Right cardiac atrium (tissue), 5 donors: ENCODE data around the gene IQSEC1. TPM values are rescaled to one million over a fixed set of nuclear protein-coding genes. Genes with fewer than 3 reads are reported as not detected.

ENCODE experiments used
- ATAC-seq, 2 donors: fragments of 200-7000 bp; cut with Tn5 transposase; one replicate each; pipeline versions ENCODE4 v1.8.0 to v1.9.1; 2020; ENCODE audit warnings: moderate library complexity in 2 of 2, mild to moderate bottlenecking in 1 of 2
- DNase-seq, 3 donors: peaks; one replicate each; pipeline ENCODE4 v3.0.0-alpha.2; 2020
- H3K27ac ChIP-seq: one replicate; pipeline ENCODE4 v1.5.1; 2013; ENCODE audit warnings: mild to moderate bottlenecking, low read length, control low read depth, moderate library complexity
- H3K27me3 ChIP-seq: one replicate; pipeline ENCODE4 v1.6.1; 2013; ENCODE audit not compliant: control insufficient read depth, insufficient read depth
- H3K4me1 ChIP-seq: one replicate; pipeline ENCODE4 v1.6.1; 2013; ENCODE audit warnings: low read length; ENCODE audit not compliant: control insufficient read depth, insufficient read depth
- H3K4me3 ChIP-seq: one replicate; pipeline ENCODE4 v1.5.1; 2013; ENCODE audit warnings: low read length, control low read depth
- H3K9me3 ChIP-seq: one replicate; pipeline ENCODE4 v1.6.1; 2013; ENCODE audit warnings: low read length; ENCODE audit not compliant: control insufficient read depth
- WGBS: extraction: QIAGEN DNeasy Blood & Tissue Kit; methylation state at CpG from one replicate; pipeline ENCODE4 v1.1.7; 2013; 5-methylcytosine and 5-hydroxymethylcytosine counted together
- intact Hi-C, 4 donors: fragments of 100-400 bp; cut with DNase I; formaldehyde crosslinking; loops; one replicate each; pipeline versions ENCODE4 v1.11.0 to v1.14.0; 2022 to 2023
- long read RNA-seq, 4 donors: library from polyadenylated mRNA; unstranded; transcript quantifications; one replicate each; pipeline ENCODE4 v2.0.0, GENCODE V29; 2020 to 2021
- polyA plus RNA-seq: library from polyadenylated mRNA; stranded (reverse); fragments of 200-250 nt; gene quantifications from one replicate; pipeline ENCODE4 v1.2.3, GENCODE V29; 2013
- total RNA-seq, 4 donors: library from RNA; stranded (reverse); fragmentation: NEBNext Ultra II Directional; extraction: Animal tissue kit (Norgen Biotek cat#: 25700); gene quantifications; one replicate each; pipeline ENCODE4 v1.2.1, GENCODE V29; 2021
- donor health status: healthy with polysubstance abuse.
- donor health status: DM: no; HTN: yes; CAD: no.
- donor health status: DM: no; HTN: no; CAD: no.
- donor health status: DM: no; HTN: yes; CAD: no; lungs with severe emphysema.
- donor health status: DM: yes; HTN: yes; CAD: no.

IQSEC1 gene
- total RNA-seq (10 to 100 TPM; 51.4 to 72.6 (median 66.4) TPM), polyA plus RNA-seq (31.1 TPM)
- long read RNA-seq, donor 1, partial matches to known transcripts: 132 of 144 reads
- long read RNA-seq, donor 1, other reads (novel, unspliced or antisense): 12 of 144 reads
- long read RNA-seq, donor 2, partial matches to known transcripts: 40 of 46 reads
- long read RNA-seq, donor 2, other reads (novel, unspliced or antisense): 6 of 46 reads
- long read RNA-seq, donor 3, partial matches to known transcripts: 315 of 321 reads
- long read RNA-seq, donor 3, other reads (novel, unspliced or antisense): 6 of 321 reads
- long read RNA-seq, donor 4, partial matches to known transcripts: 33 of 34 reads
- long read RNA-seq, donor 4, other reads (novel, unspliced or antisense): 1 of 34 reads

DNA sequence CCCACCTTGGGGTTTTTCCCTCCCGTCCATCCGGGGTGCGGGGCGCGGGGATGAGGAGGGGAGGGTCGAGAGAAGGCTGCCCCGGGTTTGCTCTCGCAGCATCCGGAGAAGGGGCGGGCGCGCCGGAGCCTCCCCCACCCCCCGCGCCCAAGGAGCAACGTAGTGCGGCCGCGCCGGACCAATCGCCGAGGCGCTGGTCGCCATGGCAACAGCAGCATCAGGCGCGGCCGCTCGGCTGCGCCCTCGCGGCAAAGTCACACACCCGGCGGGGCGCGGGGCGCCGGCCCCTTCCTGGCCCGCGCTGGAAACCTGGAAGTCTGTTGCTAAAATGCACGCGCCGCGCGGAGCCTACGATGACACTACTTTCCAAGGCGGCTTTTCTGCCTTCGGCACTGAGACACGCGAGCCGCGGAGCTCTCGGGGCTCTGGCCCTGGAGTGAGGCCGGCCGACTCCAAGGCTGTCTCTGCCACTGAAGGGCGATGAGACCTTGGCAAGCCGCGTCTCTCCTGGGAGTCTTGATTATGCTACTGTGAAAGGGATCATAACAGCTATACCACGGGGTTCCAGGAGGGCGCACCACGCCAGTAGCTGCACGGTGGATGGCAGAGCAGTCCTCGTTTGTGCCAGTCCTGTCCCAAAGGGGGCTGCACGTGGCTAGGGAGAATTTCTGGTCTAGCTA lies at the start of gene IQSEC1:
IQSEC1 (minus strand) TSS at position 104 of the 680 bp plus-strand sequence. CDS start 415 bp downstream, outside the sequence.
- no peak within 1 kb of the TSS for H3K4me3 ChIP-seq
- DNase-seq: peak; percentile 72 to 90 (median 88)
- 6% methylated on average over 63 of the region's 63 CpGs for WGBS
- no peak within 1 kb of the TSS for H3K27ac ChIP-seq
- ATAC-seq: peak; percentile 36 to 54
- no peaks in the 10 kb centered on the region for H3K27me3 ChIP-seq
- H3K4me1 ChIP-seq: peaks cover 5% of the 10 kb centered on the region
- intact Hi-C loops: no loop called here
- H3K9me3 ChIP-seq: no peaks in the 10 kb centered on the region

DNA sequence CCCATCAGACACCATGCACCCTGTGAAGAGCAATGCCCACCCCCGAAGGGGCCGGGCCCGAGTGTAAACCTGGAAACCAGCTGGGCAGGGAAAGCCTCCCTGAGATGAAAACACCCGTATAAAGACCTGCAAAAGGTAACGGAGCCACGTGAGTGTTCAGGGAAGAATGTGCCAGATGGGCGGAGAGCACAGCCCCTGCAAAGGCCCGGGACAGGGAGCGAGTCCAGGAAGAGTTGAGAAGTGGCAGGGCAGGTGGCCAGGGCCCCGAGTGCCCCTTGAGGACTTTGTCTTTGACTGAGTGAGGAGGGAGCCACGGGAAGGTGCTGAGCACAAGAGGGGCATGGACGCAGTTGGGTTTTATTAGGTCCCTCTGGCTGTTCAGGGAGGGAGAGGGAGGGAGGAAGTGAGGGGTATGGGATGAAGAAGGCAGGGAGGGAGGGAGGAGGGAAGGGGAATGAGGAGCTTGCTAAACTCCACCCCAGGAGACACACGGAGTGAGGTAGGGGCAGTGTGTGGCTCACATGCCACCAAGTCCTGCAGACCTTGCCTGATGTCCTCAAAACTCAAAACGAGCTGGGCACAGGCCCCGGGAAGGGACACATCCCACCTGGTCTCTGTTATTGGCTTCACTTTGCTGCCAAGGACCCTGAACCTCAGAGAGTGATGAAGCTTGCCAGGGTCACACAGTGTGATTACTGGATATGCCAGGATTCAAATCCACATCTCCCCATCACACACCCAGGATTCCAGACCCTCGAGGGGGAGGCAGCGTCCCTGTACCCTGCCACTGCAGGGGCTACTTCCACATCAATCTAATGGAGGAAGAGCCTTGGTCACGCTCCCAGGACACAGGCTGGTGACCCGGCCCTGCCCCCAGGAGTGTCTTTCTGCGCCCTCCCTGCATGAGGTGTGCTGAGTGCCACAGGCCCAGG lies 49.1 kb upstream of the IQSEC1 start:
- DNase-seq (peak in 1 of 3 donors; percentile 37), ATAC-seq (no peak)
- no peaks in the 10 kb centered on the region for H3K27me3 ChIP-seq
- H3K9me3 ChIP-seq: no peaks in the 10 kb centered on the region
- 71% methylated on average over 20 of the region's 20 CpGs for WGBS
- H3K4me3 ChIP-seq: no peak overlapping the region
- no peak overlapping the region for H3K27ac ChIP-seq
- no peaks in the 10 kb centered on the region for H3K4me1 ChIP-seq
- intact Hi-C loops: no loop called here

DNA sequence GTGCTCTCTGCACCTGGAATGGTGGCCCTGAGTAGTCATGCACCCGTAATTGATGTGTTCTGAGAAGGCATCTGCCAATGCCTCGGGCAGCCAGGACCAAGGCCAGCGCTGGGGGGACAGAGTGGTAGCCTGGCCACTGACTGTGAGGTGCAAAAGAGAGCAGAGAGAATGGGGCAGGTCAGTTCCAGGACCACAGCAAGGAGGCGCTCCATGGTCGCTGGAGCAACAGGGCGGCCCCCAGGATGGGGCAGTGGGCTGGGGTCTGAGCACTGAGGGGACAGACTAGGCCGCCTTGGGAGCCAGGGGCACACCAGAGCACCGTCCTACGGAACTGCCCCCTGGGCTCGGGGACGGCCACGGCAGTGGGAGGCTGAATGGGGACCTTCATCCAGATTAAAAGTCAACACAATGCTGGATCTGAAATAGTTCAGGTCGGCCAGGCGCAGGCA lies 48.3 kb upstream of the IQSEC1 start:
- ATAC-seq: no peak
- intact Hi-C loops: no loop called here

DNA sequence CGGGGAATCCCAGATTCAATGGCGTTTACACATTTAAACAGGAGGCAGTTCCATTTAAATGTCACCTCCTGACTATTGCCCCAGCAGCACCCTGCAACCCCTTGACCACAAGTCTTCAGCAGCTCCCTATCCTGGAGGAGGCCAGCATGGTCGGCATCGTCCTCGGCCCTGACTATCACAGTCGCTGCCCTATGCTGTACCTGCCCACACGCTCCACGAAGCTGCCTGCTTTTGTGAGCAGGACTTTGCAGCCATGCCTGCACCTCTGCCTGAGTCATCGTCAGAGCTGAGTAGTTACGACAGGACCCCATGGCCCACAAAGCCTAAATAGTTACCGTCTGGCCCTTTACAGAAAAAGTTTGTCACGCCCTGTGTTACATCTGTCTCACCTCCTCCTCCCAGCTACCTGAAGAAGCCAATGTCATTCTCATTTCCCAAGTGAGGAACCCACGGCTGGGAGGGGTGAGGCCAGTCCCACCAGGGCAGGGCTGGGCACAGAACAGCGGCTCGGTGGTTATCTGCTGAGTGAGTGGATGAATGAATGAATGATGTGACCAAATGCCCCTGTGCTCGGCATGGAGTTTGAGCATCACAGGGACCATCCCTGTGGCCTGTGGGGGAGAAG lies 47.8 kb upstream of the IQSEC1 start:
- DNase-seq (peak in 1 of 3 donors; percentile 27), ATAC-seq (no peak)
- Histone ChIP-seq H3K9me3 (no peaks in the 10 kb centered on the region), H3K4me1 (no peaks in the 10 kb centered on the region), H3K27ac (no peak overlapping the region), H3K4me3 (no peak overlapping the region), H3K27me3 (no peaks in the 10 kb centered on the region)
- 88% methylated on average over 16 of the region's 16 CpGs for WGBS
- intact Hi-C loops: no loop called here

More for the DNA sequence above, 48.3 kb upstream of the IQSEC1 start:
- H3K4me3 ChIP-seq: no peak overlapping the region
- WGBS: 79% methylated on average over 14 of the region's 14 CpGs
- H3K9me3 ChIP-seq: no peaks in the 10 kb centered on the region
- no peak overlapping the region for H3K27ac ChIP-seq
- DNase-seq: peak in 1 of 3 donors; percentile 34
- H3K4me1 ChIP-seq: no peaks in the 10 kb centered on the region
- H3K27me3 ChIP-seq: no peaks in the 10 kb centered on the region

DNA sequence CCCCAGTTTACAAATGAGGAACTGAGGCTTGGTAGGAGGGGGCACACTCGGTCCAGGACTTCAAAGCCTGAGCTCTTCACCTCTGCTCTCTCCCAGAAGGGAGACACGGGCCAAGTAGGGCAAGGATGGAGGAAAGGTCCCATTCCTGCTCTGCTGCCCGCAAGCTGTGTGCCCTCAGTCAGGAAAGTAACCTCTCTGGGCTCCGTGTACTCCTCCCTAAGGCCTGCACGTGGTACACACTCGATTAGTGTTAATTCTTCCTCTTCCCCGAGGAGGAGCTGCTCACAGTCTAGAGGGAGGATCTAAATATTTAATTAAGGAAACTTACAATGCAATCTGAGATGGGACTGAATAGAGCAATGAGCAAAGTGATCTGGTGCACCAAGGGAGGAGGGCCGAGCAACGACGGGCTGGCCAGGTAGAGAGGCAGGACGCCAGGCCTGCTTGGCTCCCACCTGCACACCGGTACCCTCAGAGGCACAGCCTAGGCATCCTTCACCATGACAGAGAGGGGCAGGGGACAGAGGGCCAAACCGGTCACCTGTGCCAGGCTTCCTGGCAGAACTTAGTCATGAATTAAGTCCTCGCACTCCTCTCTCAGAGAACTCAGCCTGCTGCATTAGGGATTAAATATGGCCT lies 47.2 kb upstream of the IQSEC1 start:
- DNase-seq (peak in 1 of 3 donors; percentile 37), ATAC-seq (no peak)
- Histone ChIP-seq H3K9me3 (no peaks in the 10 kb centered on the region), H3K27ac (no peak overlapping the region), H3K4me1 (no peaks in the 10 kb centered on the region), H3K27me3 (no peaks in the 10 kb centered on the region), H3K4me3 (no peak overlapping the region)
- intact Hi-C loops: no loop called here
- WGBS: 82% methylated on average over 14 of the region's 14 CpGs

DNA sequence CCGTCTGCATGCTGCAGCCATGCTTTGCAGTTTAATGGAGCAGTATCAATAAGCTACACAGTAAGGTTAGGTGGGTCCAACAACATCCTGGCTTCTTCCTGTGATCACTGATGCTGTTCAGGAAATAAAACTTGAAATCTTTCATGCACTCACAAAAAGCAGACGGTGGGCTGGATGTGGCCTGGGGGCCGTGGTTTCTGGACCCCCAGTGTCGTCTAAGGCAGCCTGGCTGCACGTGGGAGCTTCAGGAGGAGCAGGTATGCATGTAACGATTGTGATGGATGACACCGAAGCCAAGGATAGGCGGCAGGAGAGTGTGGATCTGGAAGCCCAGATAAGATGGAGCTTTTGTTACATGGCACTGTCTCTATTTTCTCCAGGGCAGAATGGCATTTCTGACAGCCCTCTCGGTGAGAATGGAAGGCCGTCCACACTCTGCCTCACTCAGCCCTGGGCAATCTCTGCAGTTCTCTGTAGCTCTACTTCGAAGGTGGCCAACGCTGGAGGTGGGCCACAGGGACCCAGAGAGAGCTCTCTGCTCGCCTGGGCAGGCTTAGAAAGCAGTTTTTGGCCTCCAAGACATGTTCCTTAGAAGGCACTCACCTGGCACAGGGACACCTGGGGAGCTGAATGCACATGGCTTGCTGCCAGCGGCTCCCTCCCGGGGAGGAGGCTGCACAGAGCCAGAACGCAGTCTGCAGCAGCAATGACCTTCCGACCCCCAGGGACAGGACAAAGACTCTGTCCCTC lies 46.4 kb upstream of the IQSEC1 start:
- no peaks in the 10 kb centered on the region for H3K27me3 ChIP-seq
- no peaks in the 10 kb centered on the region for H3K9me3 ChIP-seq
- WGBS: 56% methylated on average over 17 of the region's 17 CpGs
- DNase-seq (peak in 1 of 3 donors; percentile 35), ATAC-seq (no peak)
- intact Hi-C loops: no loop called here
- no peak overlapping the region for H3K4me3 ChIP-seq
- H3K4me1 ChIP-seq: no peaks in the 10 kb centered on the region
- no peak overlapping the region for H3K27ac ChIP-seq

DNA sequence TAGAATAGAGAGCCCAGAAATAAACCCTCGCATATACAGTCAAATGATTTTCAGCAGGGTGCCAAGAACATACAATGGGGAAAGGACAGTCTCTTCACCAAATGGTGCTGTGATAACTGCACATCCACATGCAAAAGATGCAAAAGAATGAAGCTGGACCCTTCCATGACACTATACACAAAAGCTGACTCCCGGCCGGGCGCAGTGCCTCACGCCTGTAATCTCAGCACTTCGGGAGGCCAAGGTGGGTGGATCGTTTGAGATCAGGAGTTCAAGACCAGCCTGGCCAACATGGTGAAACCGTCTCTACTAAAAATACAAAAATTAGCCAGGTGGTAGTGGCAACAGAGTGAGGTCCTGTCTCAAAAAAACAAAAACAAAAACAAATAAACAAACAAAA lies 43.2 kb upstream of the IQSEC1 start:
- H3K27ac ChIP-seq: no peak overlapping the region

DNA sequence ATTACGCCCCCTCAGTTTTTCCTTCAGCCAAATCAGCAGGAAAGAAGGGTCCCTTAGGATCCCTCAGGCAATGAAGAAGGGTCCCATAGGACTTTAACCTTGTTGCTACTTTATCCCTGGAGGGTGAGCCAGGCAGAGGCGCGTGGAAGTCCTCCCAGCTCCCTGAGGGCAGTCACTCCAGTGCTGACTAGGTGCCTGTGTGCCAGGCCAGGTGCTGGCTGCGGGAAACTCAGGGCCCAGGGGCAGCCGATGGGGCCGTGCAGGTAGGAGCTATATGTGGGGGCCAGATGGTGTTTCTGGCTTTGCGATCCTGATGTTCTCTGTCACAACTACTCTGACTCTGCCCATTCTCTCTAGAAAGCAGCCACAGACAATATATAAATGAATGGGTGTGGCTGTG lies 42.8 kb upstream of the IQSEC1 start:
- Histone ChIP-seq H3K4me3 (no peak overlapping the region), H3K4me1 (no peaks in the 10 kb centered on the region), H3K9me3 (no peaks in the 10 kb centered on the region), H3K27me3 (no peaks in the 10 kb centered on the region), H3K27ac (no peak overlapping the region)
- intact Hi-C loops: no loop called here
- ATAC-seq (no peak), DNase-seq (peak in 1 of 3 donors; percentile 33)
- 87% methylated on average over 7 of the region's 7 CpGs for WGBS

More for the DNA sequence above, 43.2 kb upstream of the IQSEC1 start:
- WGBS: 79% methylated on average over 8 of the region's 8 CpGs
- intact Hi-C loops: no loop called here
- H3K4me1 ChIP-seq: no peaks in the 10 kb centered on the region
- peak in 1 of 3 donors; percentile 16 for DNase-seq
- no peak overlapping the region for H3K4me3 ChIP-seq
- ATAC-seq: no peak
- H3K9me3 ChIP-seq: no peaks in the 10 kb centered on the region
- no peaks in the 10 kb centered on the region for H3K27me3 ChIP-seq

DNA sequence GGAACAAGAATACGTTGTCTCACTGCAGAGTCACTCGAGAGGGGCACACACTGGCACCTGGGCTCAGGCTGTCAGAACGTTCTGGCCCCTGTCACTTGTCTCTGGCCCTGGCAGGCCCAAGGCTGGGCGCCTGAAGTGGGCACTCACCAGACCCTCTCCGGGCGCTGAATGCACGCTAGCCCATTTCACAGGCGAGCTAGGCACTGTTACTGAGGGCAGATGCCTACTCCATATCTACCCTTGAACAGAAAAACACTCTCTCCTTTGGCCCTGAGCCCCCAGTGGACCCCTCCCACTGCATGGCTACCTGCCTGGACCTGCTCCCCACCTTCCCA lies 42.3 kb upstream of the IQSEC1 start:
- 88% methylated on average over 8 of the region's 8 CpGs for WGBS

More for the DNA sequence above, 42.3 kb upstream of the IQSEC1 start:
- ATAC-seq (no peak), DNase-seq (peak in 1 of 3 donors; percentile 28)
- H3K4me1 ChIP-seq: no peaks in the 10 kb centered on the region
- H3K27me3 ChIP-seq: no peaks in the 10 kb centered on the region
- H3K27ac ChIP-seq: no peak overlapping the region
- H3K9me3 ChIP-seq: no peaks in the 10 kb centered on the region
- no peak overlapping the region for H3K4me3 ChIP-seq
- intact Hi-C loops: no loop called here
